Fibroblast of skin of back (primary cell): ENCODE measurements around the gene SLC13A4.
"Not testable (repeated sequence)": the region's sequence is repeated elsewhere in the genome, so short reads cannot be mapped to it uniquely, and the experiment has no call there.

ENCODE experiments used
- DNase-seq: peaks from one replicate; pipeline ENCODE4 v3.0.0-alpha.2; 2013

SLC13A4 gene

GRCh38 chr7:135690566-135690965 lies 37.4 kb downstream of the SLC13A4 start:
- DNase-seq, result peak; percentile 90

GRCh38 chr7:135687466-135687865 lies 40.5 kb downstream of the SLC13A4 start:
- DNase-seq, result no peak

- peak; percentile 88 for DNase-seq
These were observed 42.5 kb downstream of the SLC13A4 start for GRCh38 chr7:135685306-135686084.

GRCh38 chr7:135684699-135685098 lies 43.3 kb downstream of the SLC13A4 start:
- no peak for DNase-seq

- DNase-seq, result peak; percentile 75
These were observed 43.9 kb downstream of the SLC13A4 start for GRCh38 chr7:135684136-135684535.

GRCh38 chr7:135683609-135684008 lies 44.4 kb downstream of the SLC13A4 start:
- no peak for DNase-seq

GRCh38 chr7:135682191-135682590 lies 45.8 kb downstream of the SLC13A4 start:
- DNase-seq, result no peak

GRCh38 chr7:135681762-135682161 lies 46.2 kb downstream of the SLC13A4 start:
- no peak for DNase-seq

- DNase-seq, result peak; percentile 20
These were observed 49.1 kb downstream of the SLC13A4 start for GRCh38 chr7:135678612-135679575.

- DNase-seq, result peak; percentile 73
These were observed 54.7 kb downstream of the SLC13A4 start for GRCh38 chr7:135673360-135673706.

- peak; percentile 74 for DNase-seq
These were observed 55.2 kb downstream of the SLC13A4 start for GRCh38 chr7:135672560-135673359.

GRCh38 chr7:135670179-135670578 lies 57.8 kb downstream of the SLC13A4 start:
- DNase-seq, result peak; percentile 84

- DNase-seq, result no peak
These were observed 58.2 kb downstream of the SLC13A4 start for GRCh38 chr7:135669774-135670173.

GRCh38 chr7:135668852-135669395 lies 59.1 kb downstream of the SLC13A4 start:
- DNase-seq, result not testable (repeated sequence)

GRCh38 chr7:135667626-135668025 lies 60.4 kb downstream of the SLC13A4 start:
- DNase-seq, result not testable (repeated sequence)

- DNase-seq, result no peak
These were observed 61.1 kb downstream of the SLC13A4 start for GRCh38 chr7:135666846-135667245.

GRCh38 chr7:135666156-135666555 lies 61.8 kb downstream of the SLC13A4 start:
- peak; percentile 52 for DNase-seq

GRCh38 chr7:135665042-135665441 lies 62.9 kb downstream of the SLC13A4 start:
- DNase-seq, result no peak

GRCh38 chr7:135664046-135664589 lies 63.9 kb downstream of the SLC13A4 start:
- peak; percentile 36 for DNase-seq

GRCh38 chr7:135662373-135663114 lies 65.4 kb downstream of the SLC13A4 start, which contains the start of gene STMP1:
Gene STMP1 (plus strand): TSS chr7:135662514.
- peak; percentile 92 for DNase-seq

GRCh38 chr7:135662123-135662372 lies 65.9 kb downstream of the SLC13A4 start:
- no peak for DNase-seq
